ENCODE measurements around the gene PFDN5. TPM values are rescaled to one million over a fixed set of nuclear protein-coding genes. Genes with fewer than 3 reads are reported as not detected.

Gene PFDN5
- total and polyA plus RNA-seq, 10 of the 15 experiments (the other 5 are each of a cell fraction or from before 2014, with no cell fraction given) = 300 to 1,596 (median 495) TPM

GRCh38 chr12:53324779-53325510, 29.6 kb downstream of the PFDN5 start (continued):
- TF ChIP-seq ZNF687 (IDR thresholded peaks at IDR 0.05) (no peak; the same call in 1 of the 2 replicates), SMC3 (IDR thresholded peaks at IDR 0.05; ENCODE audit: borderline replicate concordance, low read length) (peak; percentile 76), CTCF (IDR thresholded peaks at IDR 0.05 in 2 of 3, conservative IDR thresholded peaks at IDR 0.05 in 1 of 3; ENCODE audit: control insufficient read depth in 2 of 3, extremely low read depth in 1 of 3, insufficient read depth in 1 of 3, low read depth in 3 of 3, low read length in 3 of 3) (peak; percentile 67 to 92 (median 72)), RCOR1 (conservative IDR thresholded peaks at IDR 0.05; ENCODE audit: low read depth, low read length) (0 out of 2 replicates have a peak, but pooled peaks have one; percentile 63), PRDM15 (CRISPR knock-in tag; IDR thresholded peaks at IDR 0.05) (no peak), CBFB (IDR thresholded peaks at IDR 0.05; ENCODE audit: low read depth) (no peak), LARP7 (IDR thresholded peaks at IDR 0.05) (no peak), ZSCAN29 (IDR thresholded peaks at IDR 0.05) (no peak), NR2C2 (IDR thresholded peaks at IDR 0.05; ENCODE audit: borderline replicate concordance, control insufficient read depth, insufficient read length, low read depth) (no peak), ZZZ3 (IDR thresholded peaks at IDR 0.05; ENCODE audit: control insufficient read depth, insufficient read length, low read depth) (no peak), ZNF384 (IDR thresholded peaks at IDR 0.05; ENCODE audit: borderline replicate concordance, low read depth, low read length) (no peak), USF1 (IDR thresholded peaks at IDR 0.05; ENCODE audit: borderline replicate concordance, extremely low read length, insufficient read depth, low read depth, low read length) (no peak), BACH1 (IDR thresholded peaks at IDR 0.05; ENCODE audit: borderline replicate concordance) (peak; percentile 37; the same call in 1 of the 2 replicates), YY1 (IDR thresholded peaks at IDR 0.05; ENCODE audit: low read depth, low read length) (peak; percentile 54; the same call in 1 of the 2 replicates), EP300 (IDR thresholded peaks at IDR 0.05; ENCODE audit: borderline replicate concordance in 1 of 2, control insufficient read depth in 1 of 2, low read depth in 2 of 2, low read length in 2 of 2) (no peak), HDAC2 (IDR thresholded peaks at IDR 0.05) (no peak), NRF1 (conservative IDR thresholded peaks at IDR 0.05; ENCODE audit: low read depth, low read length) (no peak)

Measured in GM12878 (cell line).